C4-2B (cell line): ENCODE results near the gene CETP.

Source experiments
- ZFX ChIP-seq: fragments of 450-650 bp; IDR thresholded peaks from 2 replicates; pipeline ENCODE4 v1.6.1; 2017
- TF ChIP-seq, protein P1 (sequence below): fragments of 450-650 bp; conservative IDR thresholded peaks from 2 replicates; pipeline ENCODE4 v1.5.1; 2017; ENCODE audit warnings: mild to moderate bottlenecking

DNA sequence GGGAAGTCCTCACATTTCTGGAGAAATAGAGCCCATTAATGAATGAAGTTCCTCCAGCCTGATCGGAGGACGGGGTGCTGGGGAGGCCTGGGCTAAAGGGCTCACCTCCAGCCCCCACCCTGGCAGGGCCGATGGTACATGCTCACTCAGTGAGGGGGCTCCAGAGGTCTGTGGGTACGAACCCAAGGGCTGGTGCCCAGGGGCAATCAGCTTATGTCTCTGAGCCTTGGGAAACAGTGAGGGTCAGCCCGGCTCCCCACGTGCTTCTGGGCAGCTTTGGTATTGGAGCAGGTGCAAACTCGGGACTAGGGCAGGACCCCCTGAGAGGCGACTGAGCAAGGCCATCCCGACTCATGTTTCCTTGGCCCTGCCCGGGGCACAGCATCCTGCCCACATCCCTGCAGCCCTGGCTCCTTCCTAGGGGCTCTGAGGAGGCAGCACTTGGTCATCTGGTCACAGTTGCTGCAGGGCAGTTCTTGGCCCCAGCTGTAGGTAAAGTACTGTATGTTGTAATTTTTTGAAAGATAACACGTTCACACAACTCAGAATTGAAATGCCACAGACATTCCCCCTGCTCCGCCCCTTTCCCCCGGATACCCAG lies 969 bp upstream of the CETP start:
- TF ChIP-seq, protein P1, sequence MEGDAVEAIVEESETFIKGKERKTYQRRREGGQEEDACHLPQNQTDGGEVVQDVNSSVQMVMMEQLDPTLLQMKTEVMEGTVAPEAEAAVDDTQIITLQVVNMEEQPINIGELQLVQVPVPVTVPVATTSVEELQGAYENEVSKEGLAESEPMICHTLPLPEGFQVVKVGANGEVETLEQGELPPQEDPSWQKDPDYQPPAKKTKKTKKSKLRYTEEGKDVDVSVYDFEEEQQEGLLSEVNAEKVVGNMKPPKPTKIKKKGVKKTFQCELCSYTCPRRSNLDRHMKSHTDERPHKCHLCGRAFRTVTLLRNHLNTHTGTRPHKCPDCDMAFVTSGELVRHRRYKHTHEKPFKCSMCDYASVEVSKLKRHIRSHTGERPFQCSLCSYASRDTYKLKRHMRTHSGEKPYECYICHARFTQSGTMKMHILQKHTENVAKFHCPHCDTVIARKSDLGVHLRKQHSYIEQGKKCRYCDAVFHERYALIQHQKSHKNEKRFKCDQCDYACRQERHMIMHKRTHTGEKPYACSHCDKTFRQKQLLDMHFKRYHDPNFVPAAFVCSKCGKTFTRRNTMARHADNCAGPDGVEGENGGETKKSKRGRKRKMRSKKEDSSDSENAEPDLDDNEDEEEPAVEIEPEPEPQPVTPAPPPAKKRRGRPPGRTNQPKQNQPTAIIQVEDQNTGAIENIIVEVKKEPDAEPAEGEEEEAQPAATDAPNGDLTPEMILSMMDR, result no peak
- no peak for TF ChIP-seq ZFX
